Activated CD4-positive, alpha-beta T cell treated with anti-CD3 and anti-CD28 coated beads for 1 hour (primary cell): Measurements from ENCODE around the gene ARL6IP5.

Experiments
- DNase-seq: peaks from one replicate; pipeline ENCODE4 v3.0.0-alpha.2; 2020

ARL6IP5 gene, protein sequence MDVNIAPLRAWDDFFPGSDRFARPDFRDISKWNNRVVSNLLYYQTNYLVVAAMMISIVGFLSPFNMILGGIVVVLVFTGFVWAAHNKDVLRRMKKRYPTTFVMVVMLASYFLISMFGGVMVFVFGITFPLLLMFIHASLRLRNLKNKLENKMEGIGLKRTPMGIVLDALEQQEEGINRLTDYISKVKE

DNA sequence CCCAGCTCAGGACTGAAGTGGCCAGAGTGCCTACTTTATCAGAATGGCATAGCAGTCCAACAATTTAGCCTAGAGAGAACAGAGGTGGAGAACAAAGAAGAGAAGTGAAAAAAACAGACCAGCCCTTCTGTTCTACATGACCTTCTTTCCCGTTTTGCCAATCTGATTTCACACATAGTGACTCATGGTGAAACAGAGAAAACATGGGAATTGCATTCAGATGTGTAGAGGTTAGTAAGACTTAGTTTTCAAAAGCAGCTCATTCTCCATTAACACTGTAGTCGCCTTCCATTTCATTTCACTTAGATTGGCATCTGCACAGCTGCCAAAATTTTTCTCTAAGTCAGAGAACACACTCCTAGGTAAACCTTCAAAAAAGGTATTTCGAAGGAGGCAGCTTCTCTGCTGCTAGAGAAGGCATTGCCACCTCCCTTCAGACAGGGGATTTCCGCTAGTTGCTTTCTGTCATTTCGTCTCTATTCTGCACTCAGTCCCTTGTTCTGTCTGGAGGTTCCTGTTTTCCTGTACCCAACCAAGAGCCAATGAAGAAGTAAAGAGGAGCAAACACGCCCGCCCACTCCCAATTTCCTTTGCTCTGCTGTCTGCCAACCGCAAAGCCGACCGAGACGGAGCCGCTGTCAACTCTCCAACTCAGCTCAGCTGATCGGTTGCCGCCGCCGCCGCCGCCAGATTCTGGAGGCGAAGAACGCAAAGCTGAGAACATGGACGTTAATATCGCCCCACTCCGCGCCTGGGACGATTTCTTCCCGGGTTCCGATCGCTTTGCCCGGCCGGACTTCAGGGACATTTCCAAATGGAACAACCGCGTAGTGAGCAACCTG is at the start of gene ARL6IP5:
Gene ARL6IP5 (plus strand): TSS at position 612 of the 842 bp plus-strand sequence. CDS start 111 bp downstream, at position 723.
- DNase-seq, result peak; percentile 82

DNA sequence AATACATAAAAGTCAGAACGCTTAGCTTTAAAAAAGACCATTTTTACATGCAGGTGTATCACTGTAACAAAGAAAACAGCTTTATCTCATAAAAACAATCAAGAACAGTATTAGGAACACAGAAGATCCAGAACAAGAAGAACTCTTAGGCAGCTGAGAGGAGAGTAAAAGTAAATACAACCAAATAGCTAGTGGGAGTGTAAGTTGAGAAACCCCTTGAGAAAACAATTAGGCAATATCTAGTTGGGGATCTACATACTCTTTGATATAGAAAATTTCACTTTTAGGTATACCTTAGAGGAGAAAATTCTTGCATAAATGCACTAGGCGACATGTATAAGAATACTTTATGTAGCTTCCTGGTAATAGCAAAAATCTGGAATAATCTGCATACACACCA is 40.1 kb upstream of the ARL6IP5 start:
- DNase-seq, result no peak

DNA sequence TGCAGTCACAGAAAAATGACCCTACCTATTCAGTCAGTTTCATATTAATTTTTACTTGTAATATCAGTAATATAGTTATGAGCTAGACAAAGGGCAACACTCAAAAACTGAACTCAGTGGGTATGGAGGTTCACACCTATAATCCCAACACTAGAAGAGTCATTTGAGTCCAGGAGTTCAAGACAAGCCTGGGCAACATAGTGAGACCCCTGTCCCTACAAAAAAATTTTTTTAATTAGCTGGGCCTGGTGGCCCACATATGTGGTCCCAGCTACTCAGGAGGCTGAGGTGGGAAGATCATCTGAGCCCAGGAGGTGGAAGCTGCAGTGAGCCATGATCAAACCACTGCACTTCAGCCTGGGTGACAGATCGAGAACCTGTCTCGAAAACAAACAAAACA is 35.7 kb upstream of the ARL6IP5 start:
- DNase-seq, result no peak

DNA sequence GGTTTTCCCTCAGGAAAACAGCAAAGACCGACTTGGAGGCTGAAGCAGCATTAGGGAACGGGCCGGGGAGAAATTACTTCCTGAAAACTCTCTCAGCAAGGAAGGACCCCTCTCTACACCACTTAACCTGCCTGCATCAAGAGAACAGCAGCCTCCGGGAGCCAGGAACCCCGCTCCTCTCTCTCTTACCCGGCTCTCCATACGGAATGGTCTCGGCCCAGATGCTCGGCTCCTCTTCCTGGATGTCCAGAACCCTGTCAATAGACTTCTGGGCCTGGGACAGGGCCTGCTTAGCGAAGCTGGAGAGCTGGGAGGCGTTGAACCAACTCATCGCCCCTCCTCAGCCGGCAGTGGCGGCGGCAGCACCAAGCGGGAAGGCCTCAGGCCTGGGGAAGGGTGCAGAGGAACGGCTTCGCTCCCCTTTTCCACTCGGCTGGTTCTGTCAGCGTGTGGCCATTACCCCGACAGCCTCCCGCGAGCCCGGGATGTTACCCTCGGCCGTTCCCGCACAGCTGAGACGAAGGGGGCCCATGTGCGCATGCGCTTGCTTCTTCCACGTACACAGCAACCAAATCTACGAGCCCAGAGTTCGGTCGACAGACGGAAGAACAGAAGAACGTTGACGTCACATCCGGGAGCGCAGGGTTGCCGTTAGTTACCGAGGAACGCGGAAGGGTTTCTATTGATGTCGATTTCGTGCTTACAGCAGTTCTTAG is 32.8 kb upstream of the ARL6IP5 start, which contains the start of gene TMF1:
Gene TMF1 (minus strand): TSS at position 578 of the 716 bp plus-strand sequence. CDS start 247 bp downstream, at position 331.
- peak; percentile 95 for DNase-seq

DNA sequence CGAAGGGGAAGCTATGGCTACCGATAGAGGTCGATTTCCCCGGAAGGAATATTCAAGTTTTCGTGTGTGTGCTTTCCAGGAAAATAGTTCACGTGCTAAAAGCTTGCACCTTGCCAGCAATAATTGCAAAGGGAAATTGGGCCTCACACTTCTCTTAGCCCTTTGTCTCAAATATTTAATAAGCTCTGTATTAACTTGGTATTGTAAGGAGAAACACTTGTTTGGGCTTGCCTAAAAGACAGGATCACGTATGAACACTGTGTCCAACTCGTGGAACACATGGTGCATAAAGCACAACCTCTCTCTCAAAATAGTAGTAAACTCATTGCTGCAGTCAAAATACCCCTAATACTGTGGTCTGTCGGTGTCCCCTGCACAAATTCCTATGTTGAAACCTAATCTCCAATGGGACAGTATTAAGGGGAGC is 32.3 kb upstream of the ARL6IP5 start:
- DNase-seq, result no peak

DNA sequence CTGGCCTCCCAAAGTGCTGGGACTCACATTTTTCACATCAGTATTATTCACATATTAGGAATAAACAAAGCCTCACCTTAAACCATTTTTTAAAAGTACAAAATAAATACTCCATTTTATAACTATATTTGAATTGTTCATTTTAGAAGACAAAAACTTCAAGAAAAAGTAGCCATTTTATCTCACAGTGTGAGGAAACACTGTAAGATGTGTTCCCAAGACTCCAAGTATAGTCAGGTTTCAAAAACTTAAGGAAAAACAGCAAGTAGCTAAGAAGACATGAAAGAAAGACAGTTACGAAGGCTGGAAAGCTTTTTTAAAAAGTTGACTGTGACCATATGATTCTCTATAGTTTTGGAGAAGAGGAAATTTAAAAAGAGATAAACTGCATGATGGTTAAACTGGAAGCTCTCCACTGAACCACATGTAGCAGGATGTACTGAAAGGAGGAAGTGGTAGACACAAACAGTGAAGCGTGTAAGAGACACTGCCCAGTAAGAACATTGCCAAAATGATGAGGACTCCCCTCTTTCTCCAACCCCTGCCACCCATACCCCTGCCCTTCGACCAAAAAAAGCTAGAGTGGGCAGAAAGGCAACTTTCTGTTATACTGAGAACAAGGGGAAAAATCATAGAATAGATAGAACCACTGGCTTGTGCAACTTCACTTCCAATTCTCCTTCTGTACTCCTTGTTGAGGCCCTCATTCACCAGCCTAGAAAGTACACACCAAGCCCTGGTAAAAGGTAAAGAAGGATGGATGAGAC is 26.4 kb upstream of the ARL6IP5 start:
- DNase-seq, result no peak

DNA sequence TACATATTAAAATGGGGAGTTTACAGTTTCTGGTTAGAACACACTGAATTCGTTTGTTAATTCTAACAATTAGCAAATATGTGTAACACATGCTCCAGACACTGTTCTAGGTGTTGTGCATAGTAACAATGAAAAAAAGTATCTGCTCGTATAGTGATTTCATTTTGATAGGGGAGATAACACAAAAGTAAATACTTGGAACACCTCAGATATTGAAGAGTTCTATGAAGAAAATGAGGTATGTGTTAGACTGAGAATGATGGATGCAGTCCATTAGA is 25.9 kb upstream of the ARL6IP5 start:
- DNase-seq, result no peak

DNA sequence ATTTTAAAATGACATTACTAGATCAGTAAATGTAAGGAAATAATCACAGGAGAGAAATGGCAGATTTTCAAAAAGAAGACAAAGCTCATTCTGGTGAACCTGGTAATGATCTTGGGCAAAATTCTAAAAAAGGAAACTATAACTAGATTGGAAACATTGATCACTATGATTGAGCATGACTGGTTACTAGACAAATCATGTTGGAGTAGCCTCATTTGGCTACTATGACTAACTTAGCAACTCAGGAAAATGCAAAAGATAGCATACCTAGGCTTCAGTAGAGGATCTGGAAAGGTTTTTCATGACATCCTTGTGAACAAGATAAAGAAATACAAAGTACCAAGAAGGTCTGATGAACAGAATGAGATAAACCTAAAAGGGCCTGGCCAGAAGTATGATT is 25.0 kb upstream of the ARL6IP5 start:
- DNase-seq, result no peak

DNA sequence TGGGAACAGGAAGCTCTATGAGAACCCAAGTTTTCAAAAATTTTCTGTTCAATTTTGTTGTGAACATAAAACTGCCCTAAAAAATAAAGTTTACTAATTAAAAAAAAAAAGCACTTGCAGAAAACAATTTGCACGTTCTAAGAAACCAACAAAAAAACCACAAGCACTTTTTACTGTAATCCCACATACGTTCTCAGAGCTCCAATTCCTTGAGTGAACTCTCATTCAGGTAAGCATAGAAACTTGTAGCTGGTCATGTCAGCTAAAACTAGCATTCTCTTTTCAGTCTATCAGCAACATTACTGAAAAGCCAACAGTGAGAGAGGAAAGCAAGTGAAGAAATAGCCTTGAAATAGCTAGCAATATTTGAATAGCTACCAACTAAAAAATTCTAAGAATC is 21.1 kb upstream of the ARL6IP5 start:
- DNase-seq, result no peak

DNA sequence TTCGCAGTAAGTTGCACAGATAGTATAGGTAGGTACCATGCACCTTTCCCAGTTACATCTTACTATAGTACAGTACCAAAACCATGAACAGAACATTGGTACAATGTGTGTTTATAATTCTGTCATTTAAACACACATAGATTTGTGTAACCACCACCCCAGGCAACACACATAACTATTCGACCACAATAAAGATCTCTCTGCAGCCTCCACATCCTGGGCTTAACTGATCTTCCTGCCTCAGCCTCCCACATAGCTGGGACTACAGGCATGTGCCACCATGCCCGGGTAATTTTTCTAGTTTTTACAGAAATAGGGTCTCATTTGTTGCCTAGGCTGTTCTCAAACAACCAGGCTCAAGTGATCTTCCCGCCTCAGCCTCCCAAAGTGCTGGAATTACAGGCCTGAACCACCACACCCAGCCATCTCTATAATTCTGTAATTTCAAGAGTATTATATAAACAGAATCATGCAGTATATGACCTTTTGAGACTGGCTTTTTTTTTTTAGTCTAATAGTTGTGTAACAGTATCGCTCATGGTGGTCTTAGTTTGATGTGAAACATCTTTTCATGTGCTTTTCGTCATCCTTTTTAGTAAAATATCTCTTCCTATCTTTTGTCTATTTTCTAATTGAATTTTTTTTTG is 19.3 kb upstream of the ARL6IP5 start:
- DNase-seq, result no peak

DNA sequence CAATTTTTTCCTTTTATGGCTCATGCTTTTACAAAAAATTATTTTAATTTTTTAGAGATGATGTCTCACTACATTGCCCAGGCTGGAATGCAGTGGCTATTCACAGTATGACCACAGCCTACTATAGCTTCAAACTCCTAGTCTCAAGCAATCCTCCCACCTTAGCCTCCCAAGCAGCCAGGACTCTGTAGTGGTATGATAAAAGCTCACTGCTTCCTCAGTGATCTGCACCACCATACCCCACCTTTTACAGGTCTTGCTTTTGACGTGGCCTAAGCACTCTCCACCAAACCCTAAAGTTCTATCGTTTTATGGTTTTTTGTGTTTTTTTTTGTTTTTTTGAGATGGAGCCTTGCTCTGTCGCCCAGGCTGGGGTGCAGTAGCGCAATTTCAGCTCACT is 18.6 kb upstream of the ARL6IP5 start:
- DNase-seq, result no peak

DNA sequence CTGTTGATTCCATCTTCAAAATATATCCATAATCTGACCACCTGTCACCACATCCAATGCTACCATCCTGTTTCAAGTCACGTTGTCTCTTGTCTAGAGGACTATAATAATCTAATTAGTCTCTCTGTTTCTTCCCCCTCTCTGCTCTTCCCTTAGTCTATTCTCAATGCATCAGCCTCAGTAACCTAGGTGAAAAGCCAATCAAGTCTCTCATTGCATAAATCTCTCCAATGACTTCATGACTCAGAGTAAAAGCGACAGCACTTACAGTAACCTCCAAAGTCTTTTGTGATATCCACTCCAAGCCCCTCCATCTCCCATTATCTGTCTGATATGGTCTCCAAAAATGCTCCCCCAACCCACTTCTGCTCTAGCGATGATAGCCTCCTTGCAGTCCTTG is 11.8 kb upstream of the ARL6IP5 start:
- DNase-seq, result no peak

DNA sequence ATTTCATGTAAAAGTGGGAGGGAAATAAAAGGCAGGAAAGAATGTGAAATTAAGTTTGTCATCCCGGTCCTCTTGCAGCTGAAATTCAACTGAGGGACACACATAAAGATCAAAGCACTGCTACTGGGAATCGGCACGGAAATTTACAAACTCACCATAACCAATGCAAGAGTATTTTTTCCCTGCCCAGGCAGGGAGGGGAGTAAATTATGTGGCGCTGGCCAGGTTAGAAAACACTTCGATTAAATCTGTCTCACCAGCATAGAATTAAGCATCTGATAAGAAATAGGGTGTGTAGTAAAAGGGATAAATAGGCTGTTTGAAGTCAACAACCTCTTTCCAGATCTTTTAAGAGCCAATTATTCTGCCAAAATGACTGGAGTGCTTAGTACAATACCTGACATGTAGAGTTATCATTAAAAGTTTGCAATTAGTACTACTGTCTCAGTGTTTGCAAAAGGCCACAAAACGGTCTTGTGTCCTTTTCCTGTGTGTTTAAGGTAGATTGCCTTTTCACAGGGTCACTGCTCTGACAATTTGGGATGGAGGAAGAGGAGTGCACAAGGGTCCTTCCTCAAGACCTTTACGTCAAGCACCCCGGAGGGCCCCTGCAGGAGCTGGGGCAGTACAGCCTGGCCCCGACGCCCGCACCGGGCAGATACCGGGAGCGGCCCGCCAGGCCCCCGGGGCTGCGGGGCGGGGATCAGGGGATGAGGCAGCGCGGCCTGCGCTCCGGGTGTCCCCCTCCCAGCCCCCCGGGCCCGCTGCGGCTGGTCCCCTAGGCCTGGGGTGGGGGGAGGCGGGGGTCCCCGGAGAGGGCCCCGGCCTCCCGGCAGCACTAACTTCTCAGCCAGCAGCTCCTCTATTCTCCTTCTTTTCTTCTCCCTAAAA is 5.2 kb upstream of the ARL6IP5 start:
- DNase-seq, result no peak

DNA sequence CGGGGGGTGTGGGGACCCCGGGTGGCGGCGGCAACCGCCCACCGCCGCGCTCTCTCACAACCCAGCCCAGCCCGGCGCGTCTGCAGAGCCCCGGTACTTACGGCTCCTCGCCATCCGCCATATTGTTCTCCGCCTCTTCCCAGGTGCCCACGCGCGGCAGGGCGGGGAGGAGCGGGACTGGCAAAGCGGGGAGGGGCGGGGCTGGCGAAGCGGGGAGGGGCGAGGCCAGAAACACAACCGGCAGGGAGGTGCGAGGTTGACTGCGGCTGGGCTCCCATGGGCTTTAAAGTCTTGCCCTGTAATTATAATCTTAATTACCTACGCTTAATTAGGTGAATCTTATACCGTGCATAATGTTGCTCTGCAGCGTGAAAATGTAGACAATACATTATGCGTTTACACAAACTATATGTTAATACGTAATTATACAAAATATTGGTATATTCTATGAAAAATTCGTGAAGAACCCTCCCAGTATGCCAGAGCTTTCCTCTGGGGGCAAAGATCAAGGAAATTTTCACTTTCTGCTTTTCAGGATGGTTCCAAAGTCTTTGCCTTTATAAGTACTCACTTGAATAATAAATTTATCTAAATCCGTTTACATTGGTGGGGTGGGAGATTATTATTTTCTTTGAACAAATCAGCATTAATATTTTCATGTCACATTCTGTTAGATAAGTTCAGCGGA is 4.4 kb upstream of the ARL6IP5 start, which contains the start of gene UBA3:
Gene UBA3 (minus strand): TSS at position 133 of the 688 bp plus-strand sequence. CDS start 12 bp downstream, at position 121.
- DNase-seq, result peak; percentile 84

DNA sequence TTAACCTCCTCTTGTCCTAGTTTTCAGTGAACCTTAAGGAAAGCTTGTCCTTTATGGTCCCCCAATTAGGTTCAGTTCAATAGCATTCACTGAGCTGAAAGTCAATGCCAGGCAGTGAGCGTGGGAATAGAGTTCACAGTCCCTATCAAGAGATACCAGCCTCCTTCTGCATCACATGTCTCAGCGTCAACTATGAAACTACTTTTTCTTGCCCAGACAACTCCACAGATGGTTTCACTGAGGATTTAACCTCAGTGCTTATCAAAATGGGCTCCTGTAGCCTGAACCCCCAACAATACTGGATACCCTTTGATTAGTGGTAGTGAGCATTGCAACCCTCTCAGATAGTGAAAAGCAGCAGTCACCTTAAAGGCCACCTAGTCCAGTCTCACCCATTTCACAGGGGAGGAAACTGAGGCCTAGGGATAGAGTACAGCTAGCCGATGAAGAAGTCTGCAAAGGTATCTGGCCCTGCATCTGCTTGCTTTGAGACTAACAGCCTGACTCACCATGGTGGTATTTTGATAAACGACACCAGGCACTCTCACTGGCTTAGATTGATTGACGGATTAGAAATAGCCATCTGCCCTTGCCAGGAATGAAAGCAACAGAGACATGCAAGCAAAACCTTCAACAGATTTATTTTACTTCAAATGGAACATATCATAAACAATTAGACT is 3.0 kb upstream of the ARL6IP5 start:
- no peak for DNase-seq

DNA sequence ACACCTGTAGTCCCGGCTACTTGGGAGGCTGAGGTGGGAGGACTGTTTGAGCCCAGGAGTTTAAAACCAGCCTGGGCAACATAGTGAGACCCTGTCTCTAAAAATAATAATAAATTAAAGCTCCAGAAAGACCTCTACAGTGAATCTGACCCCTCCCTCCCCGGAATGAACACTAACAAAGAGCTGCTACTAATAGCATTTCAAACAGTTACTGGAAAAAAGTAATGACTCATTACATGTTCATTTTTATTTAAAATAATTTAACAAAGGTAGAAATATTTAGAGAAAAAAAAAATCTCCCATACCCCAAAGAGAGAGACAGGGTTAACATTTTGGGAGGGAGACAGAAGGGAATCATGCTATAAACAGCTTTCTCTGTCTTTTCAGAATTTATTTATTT is 2.4 kb upstream of the ARL6IP5 start:
- DNase-seq, result no peak

DNA sequence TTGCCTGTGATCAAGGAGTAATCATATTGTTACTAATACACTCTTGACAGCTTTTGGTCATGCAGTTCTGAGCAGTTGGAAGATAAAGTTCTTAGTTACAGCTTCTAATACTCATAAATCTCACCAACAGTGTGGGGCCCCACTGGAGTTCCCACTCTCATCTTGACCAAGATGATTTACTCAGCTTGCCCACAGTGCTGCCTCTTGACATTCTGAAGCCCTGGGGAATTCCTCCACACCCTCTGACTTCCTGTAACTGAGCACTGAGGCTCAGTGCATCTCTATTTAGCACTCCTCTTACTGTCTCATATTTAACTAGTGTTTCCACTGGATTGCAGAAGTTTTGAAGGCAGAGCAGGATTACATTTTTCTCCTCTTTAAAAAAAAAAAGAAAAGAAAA is 1.9 kb upstream of the ARL6IP5 start:
- peak; percentile 37 for DNase-seq

DNA sequence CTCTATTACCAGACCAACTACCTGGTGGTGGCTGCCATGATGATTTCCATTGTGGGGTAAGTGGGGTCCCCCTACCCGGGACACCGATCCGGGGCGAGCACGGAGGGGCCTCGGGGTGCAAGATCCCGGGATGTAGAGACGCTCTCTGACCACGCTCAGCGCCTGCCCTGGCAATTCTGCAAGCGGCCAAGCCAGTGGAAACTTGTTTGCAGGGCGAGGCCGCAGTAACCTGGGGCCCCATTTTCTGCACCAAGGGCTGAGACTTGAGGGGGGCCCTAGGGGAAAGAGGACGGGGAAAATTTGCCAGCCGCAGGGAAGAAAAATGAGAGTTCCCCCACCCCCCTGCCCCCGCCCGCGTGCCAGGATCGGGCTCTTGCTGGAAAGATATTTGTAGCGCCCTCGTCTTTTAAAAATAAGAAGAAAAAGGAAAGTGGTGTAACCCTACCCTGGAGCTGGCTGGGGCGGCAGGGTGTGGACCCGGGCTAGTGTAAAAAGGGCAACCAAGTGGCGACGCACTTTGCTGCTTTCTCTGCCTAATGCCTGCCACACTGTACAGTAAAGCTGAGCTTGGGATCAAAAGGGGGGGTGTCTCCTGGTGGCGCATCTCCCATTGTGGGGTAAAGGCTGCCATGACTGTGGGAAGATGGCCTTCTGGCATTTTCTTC is 563 bp downstream of the ARL6IP5 start:
- DNase-seq, result no peak
